HEK293 (cell line): Measurements from ENCODE around the gene EIF2A.

Experiments used
- CTCF ChIA-PET: fragments of 350-600 bp; formaldehyde crosslinking; extraction: SDS; loops from one replicate; lab custom pipeline; 2021; ENCODE audit warnings: antibody characterized with exemption; lab: Yijun Ruan, JAX
- POLR2A ChIA-PET: fragments of 300-600 bp; formaldehyde crosslinking; extraction: SDS; loops from one replicate; lab custom pipeline; 2020; ENCODE audit warnings: antibody characterized with exemption, inconsistent platforms; lab: Yijun Ruan, JAX
- H3K27ac ChIP-seq: fragments of 200-500 bp; sonication (Bioruptor generic); 2 replicates; pipeline ENCODE4 v1.5.1; 2014; ENCODE audit warnings: low read depth, low read length, control low read depth, inconsistent platforms; ENCODE audit errors: extremely low read depth
- H3K36me3 ChIP-seq, 2 experiments: fragments of 200-500 bp in 1 of 2; sonication (Bioruptor generic) in 1 of 2; 1 replicate in 1 of 2; 2 replicates in 1 of 2; pipeline ENCODE4 v1.5.1; 2014 to 2017; ENCODE audit warnings: inconsistent platforms in 2 of 2, low read length in 2 of 2; ENCODE audit not compliant: control insufficient read depth in 2 of 2, insufficient read depth in 1 of 2
- H3K4me1 ChIP-seq: fragments of 200-500 bp; sonication (Bioruptor generic); 2 replicates; pipeline ENCODE4 v1.5.1; 2014; ENCODE audit warnings: mild to moderate bottlenecking, low read length, inconsistent platforms; ENCODE audit not compliant: control insufficient read depth, insufficient read depth
- H3K4me3 ChIP-seq: 2 replicates; pipeline ENCODE4 v1.5.1; 2011; ENCODE audit warnings: low read depth, mild to moderate bottlenecking, control low read depth, low read length, moderate library complexity
- H3K9me3 ChIP-seq: fragments of 200-500 bp; sonication (Bioruptor generic); 2 replicates; pipeline ENCODE4 v1.5.1; 2014; ENCODE audit warnings: low read depth, low read length, inconsistent platforms; ENCODE audit not compliant: control insufficient read depth, insufficient read depth
- GLI4 ChIP-seq: fragments of 450-650 bp; formaldehyde crosslinking; IDR thresholded peaks from 2 replicates; pipeline ENCODE4 v1.5.1; 2016; ENCODE audit warnings: missing biosample characterization, missing genetic modification characterization
- HOXC10 ChIP-seq: sonication (generic); formaldehyde crosslinking; IDR thresholded peaks from 2 replicates; pipeline ENCODE4 v1.8.1; 2023; ENCODE audit warnings: mild to moderate bottlenecking, missing genetic modification reagents
- KLF9 ChIP-seq: fragments of 450-650 bp; formaldehyde crosslinking; IDR thresholded peaks from 2 replicates; pipeline ENCODE4 v1.5.1; 2016; ENCODE audit warnings: missing biosample characterization, missing genetic modification characterization, low read depth
- ZBTB11 ChIP-seq: fragments of 450-650 bp; formaldehyde crosslinking; conservative IDR thresholded peaks from 2 replicates; pipeline ENCODE4 v1.5.1; 2016; ENCODE audit warnings: low read depth, missing biosample characterization, missing genetic modification characterization
- ZBTB6 ChIP-seq: fragments of 450-650 bp; formaldehyde crosslinking; IDR thresholded peaks from 2 replicates; pipeline ENCODE4 v1.5.1; 2017; ENCODE audit warnings: missing biosample characterization, missing genetic modification characterization
- ZNF121 ChIP-seq: fragments of 450-650 bp; formaldehyde crosslinking; IDR thresholded peaks from 2 replicates; pipeline ENCODE4 v1.5.1; 2016; ENCODE audit warnings: missing biosample characterization, missing genetic modification characterization
- ZNF174 ChIP-seq: fragments of 450-650 bp; formaldehyde crosslinking; IDR thresholded peaks from 2 replicates; pipeline ENCODE4 v1.5.0; 2017; ENCODE audit warnings: missing biosample characterization, mild to moderate bottlenecking, missing genetic modification characterization
- ZNF211 ChIP-seq: fragments of 450-650 bp; formaldehyde crosslinking; IDR thresholded peaks from 2 replicates; pipeline ENCODE4 v1.5.1; 2016; ENCODE audit warnings: low read depth, missing biosample characterization, missing genetic modification characterization
- ZNF248 ChIP-seq: fragments of 450-650 bp; formaldehyde crosslinking; IDR thresholded peaks from 2 replicates; pipeline ENCODE4 v1.5.1; 2017; ENCODE audit warnings: missing biosample characterization, missing genetic modification characterization
- ZNF335 ChIP-seq: fragments of 450-650 bp; formaldehyde crosslinking; conservative IDR thresholded peaks from 2 replicates; pipeline ENCODE4 v1.5.1; 2016; ENCODE audit warnings: missing biosample characterization, missing genetic modification characterization
- ZNF366 ChIP-seq: fragments of 450-650 bp; formaldehyde crosslinking; conservative IDR thresholded peaks from 2 replicates; pipeline ENCODE4 v1.5.1; 2016; ENCODE audit warnings: missing biosample characterization, missing genetic modification characterization
- ZNF391 ChIP-seq: fragments of 450-650 bp; formaldehyde crosslinking; IDR thresholded peaks from 2 replicates; pipeline ENCODE4 v1.5.1; 2016; ENCODE audit warnings: low read depth, missing biosample characterization, missing genetic modification characterization, borderline replicate concordance
- ZNF530 ChIP-seq: fragments of 450-650 bp; formaldehyde crosslinking; IDR thresholded peaks from 2 replicates; pipeline ENCODE4 v1.5.1; 2016; ENCODE audit warnings: low read depth, missing biosample characterization, missing genetic modification characterization
- ZNF654 ChIP-seq: fragments of 450-650 bp; formaldehyde crosslinking; IDR thresholded peaks from 2 replicates; pipeline ENCODE4 v1.5.1; 2016; ENCODE audit warnings: low read depth, missing biosample characterization, missing genetic modification characterization
- ZNF76 ChIP-seq: fragments of 450-650 bp; formaldehyde crosslinking; IDR thresholded peaks from 2 replicates; pipeline ENCODE4; 2016; ENCODE audit warnings: low read depth, missing biosample characterization, missing genetic modification characterization, borderline replicate concordance
- ZNF768 ChIP-seq: fragments of 450-650 bp; formaldehyde crosslinking; IDR thresholded peaks from 2 replicates; pipeline ENCODE4 v1.5.1; 2018; ENCODE audit warnings: missing biosample characterization, mild to moderate bottlenecking, missing genetic modification characterization
- ZNF777 ChIP-seq: fragments of 450-650 bp; formaldehyde crosslinking; IDR thresholded peaks from 2 replicates; pipeline ENCODE4 v1.5.1; 2017; ENCODE audit warnings: missing biosample characterization, missing genetic modification characterization, borderline replicate concordance
- ZSCAN23 ChIP-seq: fragments of 450-650 bp; formaldehyde crosslinking; IDR thresholded peaks from 2 replicates; pipeline ENCODE4 v1.5.1; 2016; ENCODE audit warnings: missing biosample characterization, missing genetic modification characterization
- TF ChIP-seq, protein P1 (sequence below): fragments of 450-650 bp; formaldehyde crosslinking; IDR thresholded peaks from 2 replicates; pipeline ENCODE4 v1.5.1; 2016; ENCODE audit warnings: missing biosample characterization, missing genetic modification characterization, borderline replicate concordance
- TF ChIP-seq, protein P2 (sequence below): fragments of 450-650 bp; formaldehyde crosslinking; IDR thresholded peaks from 2 replicates; pipeline ENCODE4 v1.5.0; 2017; ENCODE audit warnings: missing biosample characterization, missing genetic modification characterization, borderline replicate concordance
- TF ChIP-seq, protein P3 (sequence below): fragments of 450-650 bp; formaldehyde crosslinking; optimal IDR thresholded peaks from 2 replicates; pipeline ENCODE3; 2016; ENCODE audit warnings: missing biosample characterization, mild to moderate bottlenecking, missing genetic modification characterization
- TF ChIP-seq, protein P4 (sequence below): fragments of 450-650 bp; formaldehyde crosslinking; IDR thresholded peaks from 2 replicates; pipeline ENCODE4 v1.5.1; 2016; ENCODE audit warnings: missing biosample characterization, missing genetic modification characterization

The EIF2A gene

GRCh38 chr3:150603153-150603979, 56.8 kb downstream of the EIF2A start, which contains the start of gene SELENOT:
TSS of gene SELENOT (plus strand) at chr3:150603321. CDS start at chr3:150603363, 42 bp downstream.
- Histone ChIP-seq H3K4me1 (peaks cover 3% of the 10 kb centered on the region; the same call in 1 of the 2 replicates), H3K4me3 (peak within 1 kb of the TSS; percentile 83), H3K36me3 (peaks cover 0 to 10% of the 10 kb centered on the region in 2 experiments; a peak in 1 of 3 replicates), H3K27ac (peak within 1 kb of the TSS; percentile 79), H3K9me3 (no peaks in the 10 kb centered on the region)
- CTCF ChIA-PET = interaction anchor here (0.6 to 1.3 kb wide), 3 partner anchors 56 to 161 kb away, joined by 3 to 4 read pairs (median 3); no protein-coding TSS in a partner anchor
- POLR2A ChIA-PET = interaction anchor here (0.6 to 1.4 kb wide), 12 partner anchors 8 to 195 kb away, joined by 3 to 11 read pairs (median 4); partner anchors contain the start of genes EIF2A, ERICH6, SERP1 and SIAH2
- peak; percentile 77 for TF ChIP-seq ZNF335 (tag by site-specific recombination)
- TF ChIP-seq, protein P1, sequence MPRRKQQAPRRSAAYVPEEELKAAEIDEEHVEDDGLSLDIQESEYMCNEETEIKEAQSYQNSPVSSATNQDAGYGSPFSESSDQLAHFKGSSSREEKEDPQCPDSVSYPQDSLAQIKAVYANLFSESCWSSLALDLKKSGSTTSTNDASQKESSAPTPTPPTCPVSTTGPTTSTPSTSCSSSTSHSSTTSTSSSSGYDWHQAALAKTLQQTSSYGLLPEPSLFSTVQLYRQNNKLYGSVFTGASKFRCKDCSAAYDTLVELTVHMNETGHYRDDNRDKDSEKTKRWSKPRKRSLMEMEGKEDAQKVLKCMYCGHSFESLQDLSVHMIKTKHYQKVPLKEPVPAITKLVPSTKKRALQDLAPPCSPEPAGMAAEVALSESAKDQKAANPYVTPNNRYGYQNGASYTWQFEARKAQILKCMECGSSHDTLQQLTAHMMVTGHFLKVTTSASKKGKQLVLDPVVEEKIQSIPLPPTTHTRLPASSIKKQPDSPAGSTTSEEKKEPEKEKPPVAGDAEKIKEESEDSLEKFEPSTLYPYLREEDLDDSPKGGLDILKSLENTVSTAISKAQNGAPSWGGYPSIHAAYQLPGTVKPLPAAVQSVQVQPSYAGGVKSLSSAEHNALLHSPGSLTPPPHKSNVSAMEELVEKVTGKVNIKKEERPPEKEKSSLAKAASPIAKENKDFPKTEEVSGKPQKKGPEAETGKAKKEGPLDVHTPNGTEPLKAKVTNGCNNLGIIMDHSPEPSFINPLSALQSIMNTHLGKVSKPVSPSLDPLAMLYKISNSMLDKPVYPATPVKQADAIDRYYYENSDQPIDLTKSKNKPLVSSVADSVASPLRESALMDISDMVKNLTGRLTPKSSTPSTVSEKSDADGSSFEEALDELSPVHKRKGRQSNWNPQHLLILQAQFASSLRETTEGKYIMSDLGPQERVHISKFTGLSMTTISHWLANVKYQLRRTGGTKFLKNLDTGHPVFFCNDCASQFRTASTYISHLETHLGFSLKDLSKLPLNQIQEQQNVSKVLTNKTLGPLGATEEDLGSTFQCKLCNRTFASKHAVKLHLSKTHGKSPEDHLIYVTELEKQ (tag by site-specific recombination) = 0 out of 2 replicates have a peak, but pooled peaks have one; percentile 40
- TF ChIP-seq, protein P2, sequence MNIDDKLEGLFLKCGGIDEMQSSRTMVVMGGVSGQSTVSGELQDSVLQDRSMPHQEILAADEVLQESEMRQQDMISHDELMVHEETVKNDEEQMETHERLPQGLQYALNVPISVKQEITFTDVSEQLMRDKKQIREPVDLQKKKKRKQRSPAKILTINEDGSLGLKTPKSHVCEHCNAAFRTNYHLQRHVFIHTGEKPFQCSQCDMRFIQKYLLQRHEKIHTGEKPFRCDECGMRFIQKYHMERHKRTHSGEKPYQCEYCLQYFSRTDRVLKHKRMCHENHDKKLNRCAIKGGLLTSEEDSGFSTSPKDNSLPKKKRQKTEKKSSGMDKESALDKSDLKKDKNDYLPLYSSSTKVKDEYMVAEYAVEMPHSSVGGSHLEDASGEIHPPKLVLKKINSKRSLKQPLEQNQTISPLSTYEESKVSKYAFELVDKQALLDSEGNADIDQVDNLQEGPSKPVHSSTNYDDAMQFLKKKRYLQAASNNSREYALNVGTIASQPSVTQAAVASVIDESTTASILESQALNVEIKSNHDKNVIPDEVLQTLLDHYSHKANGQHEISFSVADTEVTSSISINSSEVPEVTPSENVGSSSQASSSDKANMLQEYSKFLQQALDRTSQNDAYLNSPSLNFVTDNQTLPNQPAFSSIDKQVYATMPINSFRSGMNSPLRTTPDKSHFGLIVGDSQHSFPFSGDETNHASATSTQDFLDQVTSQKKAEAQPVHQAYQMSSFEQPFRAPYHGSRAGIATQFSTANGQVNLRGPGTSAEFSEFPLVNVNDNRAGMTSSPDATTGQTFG = no peak
- peak; percentile 49; the same call in 1 of the 2 replicates for TF ChIP-seq ZNF391 (tag by site-specific recombination)
- TF ChIP-seq ZNF366 (tag by site-specific recombination) = peak; percentile 79
- peak; percentile 31; the same call in 1 of the 2 replicates for TF ChIP-seq ZBTB11 (tag by site-specific recombination)
- TF ChIP-seq ZNF530 (tag by site-specific recombination) = no peak
- TF ChIP-seq, protein P3, sequence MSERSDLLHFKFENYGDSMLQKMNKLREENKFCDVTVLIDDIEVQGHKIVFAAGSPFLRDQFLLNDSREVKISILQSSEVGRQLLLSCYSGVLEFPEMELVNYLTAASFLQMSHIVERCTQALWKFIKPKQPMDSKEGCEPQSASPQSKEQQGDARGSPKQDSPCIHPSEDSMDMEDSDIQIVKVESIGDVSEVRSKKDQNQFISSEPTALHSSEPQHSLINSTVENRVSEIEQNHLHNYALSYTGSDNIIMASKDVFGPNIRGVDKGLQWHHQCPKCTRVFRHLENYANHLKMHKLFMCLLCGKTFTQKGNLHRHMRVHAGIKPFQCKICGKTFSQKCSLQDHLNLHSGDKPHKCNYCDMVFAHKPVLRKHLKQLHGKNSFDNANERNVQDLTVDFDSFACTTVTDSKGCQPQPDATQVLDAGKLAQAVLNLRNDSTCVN (tag by site-specific recombination) = peak; percentile 61
- TF ChIP-seq HOXC10 (CRISPR knock-in tag) = no peak
- no peak for TF ChIP-seq KLF9 (tag by site-specific recombination)
- no peak for TF ChIP-seq ZSCAN23 (tag by site-specific recombination)
- no peak for TF ChIP-seq ZNF174 (tag by site-specific recombination)
- no peak for TF ChIP-seq ZNF654 (tag by site-specific recombination)
- TF ChIP-seq ZNF76 (tag by site-specific recombination) = peak; percentile 50; the same call in 1 of the 2 replicates
- no peak for TF ChIP-seq ZNF211 (tag by site-specific recombination)
- TF ChIP-seq, protein P4, sequence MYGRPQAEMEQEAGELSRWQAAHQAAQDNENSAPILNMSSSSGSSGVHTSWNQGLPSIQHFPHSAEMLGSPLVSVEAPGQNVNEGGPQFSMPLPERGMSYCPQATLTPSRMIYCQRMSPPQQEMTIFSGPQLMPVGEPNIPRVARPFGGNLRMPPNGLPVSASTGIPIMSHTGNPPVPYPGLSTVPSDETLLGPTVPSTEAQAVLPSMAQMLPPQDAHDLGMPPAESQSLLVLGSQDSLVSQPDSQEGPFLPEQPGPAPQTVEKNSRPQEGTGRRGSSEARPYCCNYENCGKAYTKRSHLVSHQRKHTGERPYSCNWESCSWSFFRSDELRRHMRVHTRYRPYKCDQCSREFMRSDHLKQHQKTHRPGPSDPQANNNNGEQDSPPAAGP (tag by site-specific recombination) = 0 out of 2 replicates have a peak, but pooled peaks have one; percentile 17
- peak; percentile 88 for TF ChIP-seq GLI4 (tag by site-specific recombination)
- TF ChIP-seq ZNF121 (tag by site-specific recombination) = peak; percentile 65; the same call in 1 of the 2 replicates
- TF ChIP-seq ZNF248 (tag by site-specific recombination) = no peak
- TF ChIP-seq ZNF768 = 0 out of 2 replicates have a peak, but pooled peaks have one; percentile 23
- no peak for TF ChIP-seq ZNF777 (tag by site-specific recombination)
- TF ChIP-seq ZBTB6 (tag by site-specific recombination) = peak; percentile 33; the same call in 1 of the 2 replicates
